VCaP (cell line): Measurements from ENCODE around the gene RPS5.

Source experiments
- H3K27ac ChIP-seq: fragments of 450-650 bp; 2 replicates; pipeline ENCODE4 v1.5.1; 2017
- CTCF ChIP-seq: fragments of 450-650 bp; conservative IDR thresholded peaks from 2 replicates; pipeline ENCODE4 v1.5.1; 2017; ENCODE audit warnings: mild to moderate bottlenecking, moderate library complexity

Gene RPS5

DNA sequence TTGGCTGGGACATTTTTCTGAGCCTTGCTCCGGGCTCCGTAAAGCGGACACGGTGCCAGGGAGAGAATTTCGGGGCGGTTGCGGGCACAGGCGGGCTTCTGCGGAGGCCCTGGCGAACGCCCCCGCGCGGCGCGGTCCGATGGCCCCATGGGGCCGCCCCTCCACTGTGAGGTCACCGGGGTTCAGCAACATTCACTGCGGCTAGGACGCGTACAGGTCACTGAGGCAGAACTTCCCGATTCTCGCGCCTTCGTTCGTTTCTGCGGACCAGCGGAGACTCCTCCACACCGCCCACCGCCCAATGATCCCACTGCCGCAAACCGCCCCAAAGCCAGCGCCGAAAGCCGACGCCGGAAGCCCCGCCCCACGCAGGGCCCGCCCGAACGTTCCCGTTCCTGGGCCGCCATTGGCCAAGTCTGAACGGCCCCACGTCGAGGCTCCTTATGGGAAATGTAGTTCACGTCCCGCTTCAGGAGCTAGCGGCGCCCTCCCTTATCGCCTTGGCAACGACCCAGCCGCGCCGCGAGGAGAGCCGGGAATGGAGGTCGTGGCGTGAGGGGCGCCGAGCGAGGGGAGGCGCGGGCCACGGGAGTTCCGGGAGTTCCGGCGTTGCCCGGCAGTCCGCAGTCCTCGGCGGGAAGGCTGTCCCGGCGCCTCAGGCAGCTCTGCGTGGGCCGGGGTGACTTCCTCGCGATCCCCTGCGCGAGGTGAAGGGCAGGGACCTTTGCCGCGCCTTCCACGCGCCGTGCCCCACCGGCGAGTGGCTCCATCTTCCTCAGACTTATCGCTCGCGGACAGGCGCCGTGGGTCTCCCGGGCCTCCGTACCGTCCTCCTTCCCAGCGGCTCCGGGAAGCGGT, 21.3 kb downstream of the RPS5 start, which contains the start of gene ZNF584:
ZNF584 (plus strand) TSS at position 498 of the 858 bp plus-strand sequence. CDS start 499 bp downstream, outside the sequence.
- H3K27ac ChIP-seq = peak within 1 kb of the TSS; percentile 92
- TF ChIP-seq CTCF = 0 out of 2 replicates have a peak, but pooled peaks have one; percentile 10

- H3K27ac ChIP-seq = peak overlapping the region; percentile 92
- no peak for TF ChIP-seq CTCF
Measured at GRCh38 chr19:58409010-58409790, 22.1 kb downstream of the RPS5 start.

DNA sequence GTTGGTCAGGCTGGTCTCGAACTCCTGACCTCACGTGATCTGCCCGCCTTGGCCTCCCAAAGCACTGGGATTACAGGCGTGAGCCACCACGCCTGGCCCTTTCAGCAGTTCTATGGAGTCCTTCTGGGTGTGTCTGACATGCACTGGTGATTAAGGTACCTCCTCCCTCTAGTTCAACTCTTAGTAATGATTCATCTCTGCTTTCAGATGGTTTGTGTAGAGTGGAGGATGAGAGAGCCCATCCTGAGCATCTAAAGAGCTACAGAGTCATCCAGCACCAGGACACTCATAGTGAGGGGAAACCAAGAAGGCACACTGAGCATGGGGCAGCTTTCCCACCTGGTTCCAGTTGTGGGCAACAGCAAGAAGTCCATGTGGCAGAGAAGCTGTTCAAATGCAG, 29.5 kb downstream of the RPS5 start:
- H3K27ac ChIP-seq = no peak overlapping the region
- TF ChIP-seq CTCF = no peak

DNA sequence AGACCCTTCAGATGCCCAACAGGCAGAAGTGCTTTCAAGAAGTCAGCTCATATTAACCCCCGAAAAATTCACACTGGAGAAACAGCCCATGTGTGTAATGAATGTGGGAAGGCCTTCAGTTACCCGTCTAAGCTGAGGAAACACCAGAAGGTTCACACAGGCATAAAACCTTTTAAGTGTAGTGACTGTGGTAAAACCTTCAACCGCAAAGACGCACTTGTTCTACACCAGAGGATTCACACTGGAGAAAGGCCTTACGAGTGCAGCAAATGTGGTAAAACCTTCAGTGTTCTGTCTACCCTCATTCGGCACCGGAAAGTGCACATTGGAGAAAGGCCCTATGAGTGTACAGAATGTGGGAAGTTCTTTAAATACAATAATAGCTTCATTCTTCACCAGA, 30.0 kb downstream of the RPS5 start:
- no peak overlapping the region for H3K27ac ChIP-seq
- no peak for TF ChIP-seq CTCF

DNA sequence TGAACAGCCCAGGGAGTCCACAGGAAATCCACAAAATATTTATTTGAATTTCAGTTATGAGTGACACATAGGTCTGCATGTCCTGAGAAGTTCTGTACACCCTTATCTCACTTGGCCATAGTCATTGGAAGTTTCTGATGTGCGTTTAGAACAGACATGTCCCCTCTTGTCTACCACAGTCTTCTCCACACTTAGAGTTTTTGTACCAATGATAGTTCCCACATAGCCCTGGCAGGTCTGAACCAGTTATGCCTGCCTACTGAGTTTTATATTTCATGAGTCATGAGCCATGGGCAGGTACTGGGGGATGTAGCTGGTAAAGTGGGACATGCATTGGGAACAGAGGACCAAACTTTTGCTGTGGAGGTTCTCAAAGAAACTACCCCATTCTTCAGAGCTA, 41.5 kb downstream of the RPS5 start:
- no peak for TF ChIP-seq CTCF
- H3K27ac ChIP-seq = no peak overlapping the region

DNA sequence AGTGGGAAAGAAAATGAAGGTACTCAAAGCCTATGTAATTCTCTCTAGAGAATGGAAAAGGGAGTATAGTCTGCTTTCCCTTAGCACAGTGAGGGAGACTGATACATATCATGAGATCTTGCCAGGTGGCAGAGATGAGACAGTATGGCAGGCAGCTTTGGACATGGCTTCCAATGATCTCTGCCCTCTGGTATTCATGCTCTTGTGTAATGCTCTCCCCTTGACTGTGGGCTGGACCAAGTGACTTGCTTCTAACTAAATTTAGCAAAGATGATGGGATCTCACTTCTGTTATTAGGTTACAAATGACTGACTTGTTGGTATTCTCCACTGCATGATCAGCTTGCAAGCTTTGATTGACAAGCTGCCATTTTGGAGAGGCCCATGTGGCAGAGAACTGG, 42.7 kb downstream of the RPS5 start:
- H3K27ac ChIP-seq = no peak overlapping the region
- TF ChIP-seq CTCF = no peak

GRCh38 chr19:58434217-58434616, 47.1 kb downstream of the RPS5 start:
- TF ChIP-seq CTCF = no peak
- no peak overlapping the region for H3K27ac ChIP-seq
